ENCODE data around the gene SRSF1.
"Not testable (repeated sequence)": the region's sequence is repeated elsewhere in the genome, so short reads cannot be mapped to it uniquely, and the experiment has no call there.

The SRSF1 gene

GRCh38 chr17:57965521-57966160, 41.4 kb downstream of the SRSF1 start:
- no peak overlapping the region for H3K4me3 ChIP-seq (ENCODE audit: low read length)
- no peaks in the 10 kb centered on the region for H3K36me3 ChIP-seq (replicated peaks; ENCODE audit: low read depth, low read length)
- H2AFZ ChIP-seq (ENCODE audit: low read depth, low read length), result no peak overlapping the region
- no peak overlapping the region for H3K4me2 ChIP-seq (ENCODE audit: low read length)
- no peak for TF ChIP-seq CTCF (IDR thresholded peaks at IDR 0.05; ENCODE audit: low read depth, low read length)
- no peak for TF ChIP-seq EZH2phosphoT487 (IDR thresholded peaks at IDR 0.05; ENCODE audit: low read depth)
- no peaks in the 10 kb centered on the region for H3K9me3 ChIP-seq (ENCODE audit: insufficient read depth, low read length)
- H3K4me1 ChIP-seq (ENCODE audit: low read length), result no peaks in the 10 kb centered on the region
- no peaks in the 10 kb centered on the region for H4K20me1 ChIP-seq (ENCODE audit: insufficient read depth, low read length)
- no peaks in the 10 kb centered on the region for H3K79me2 ChIP-seq (ENCODE audit: low read length)
- no peak overlapping the region for H3K9ac ChIP-seq (ENCODE audit: low read length)
- H3K27me3 ChIP-seq (ENCODE audit: low read depth, low read length), result peaks cover 21% of the 10 kb centered on the region
- no peak overlapping the region for H3K27ac ChIP-seq (ENCODE audit: low read length)

- no peak overlapping the region for H3K9ac ChIP-seq (ENCODE audit: low read length)
- H3K27ac ChIP-seq (ENCODE audit: low read length), result no peak overlapping the region
- H3K4me3 ChIP-seq (ENCODE audit: low read length), result no peak overlapping the region
- H2AFZ ChIP-seq (ENCODE audit: low read depth, low read length), result no peak overlapping the region
- H3K79me2 ChIP-seq (ENCODE audit: low read length), result no peaks in the 10 kb centered on the region
- peaks cover 29% of the 10 kb centered on the region for H3K27me3 ChIP-seq (ENCODE audit: low read depth, low read length)
- H3K36me3 ChIP-seq (replicated peaks; ENCODE audit: low read depth, low read length), result no peaks in the 10 kb centered on the region
- TF ChIP-seq EZH2phosphoT487 (IDR thresholded peaks at IDR 0.05; ENCODE audit: low read depth) (no peak), CTCF (IDR thresholded peaks at IDR 0.05; ENCODE audit: low read depth, low read length) (no peak)
- H3K4me1 ChIP-seq (ENCODE audit: low read length), result no peaks in the 10 kb centered on the region
- H3K9me3 ChIP-seq (ENCODE audit: insufficient read depth, low read length), result no peaks in the 10 kb centered on the region
- no peaks in the 10 kb centered on the region for H4K20me1 ChIP-seq (ENCODE audit: insufficient read depth, low read length)
- no peak overlapping the region for H3K4me2 ChIP-seq (ENCODE audit: low read length)
These were observed 43.9 kb downstream of the SRSF1 start for GRCh38 chr17:57963149-57963511.

GRCh38 chr17:57962279-57963148, 44.5 kb downstream of the SRSF1 start:
- Histone ChIP-seq H3K27me3 (ENCODE audit: low read depth, low read length) (peaks cover 34% of the 10 kb centered on the region), H4K20me1 (ENCODE audit: insufficient read depth, low read length) (no peaks in the 10 kb centered on the region), H3K9me3 (ENCODE audit: insufficient read depth, low read length) (no peaks in the 10 kb centered on the region), H3K27ac (ENCODE audit: low read length) (no peak overlapping the region), H3K79me2 (ENCODE audit: low read length) (no peaks in the 10 kb centered on the region), H3K4me1 (ENCODE audit: low read length) (no peaks in the 10 kb centered on the region), H3K9ac (ENCODE audit: low read length) (no peak overlapping the region), H3K4me2 (ENCODE audit: low read length) (no peak overlapping the region), H3K4me3 (ENCODE audit: low read length) (no peak overlapping the region), H2AFZ (ENCODE audit: low read depth, low read length) (no peak overlapping the region), H3K36me3 (replicated peaks; ENCODE audit: low read depth, low read length) (no peaks in the 10 kb centered on the region)
- TF ChIP-seq EZH2phosphoT487 (IDR thresholded peaks at IDR 0.05; ENCODE audit: low read depth), result no peak
- TF ChIP-seq CTCF (IDR thresholded peaks at IDR 0.05; ENCODE audit: low read depth, low read length), result no peak

- Histone ChIP-seq H3K36me3 (replicated peaks; ENCODE audit: low read depth, low read length) (no peaks in the 10 kb centered on the region), H3K4me1 (ENCODE audit: low read length) (peaks cover 15% of the 10 kb centered on the region), H3K9ac (ENCODE audit: low read length) (no peak overlapping the region), H3K79me2 (ENCODE audit: low read length) (no peaks in the 10 kb centered on the region), H3K4me3 (ENCODE audit: low read length) (no peak overlapping the region), H3K4me2 (ENCODE audit: low read length) (no peak overlapping the region), H3K27ac (ENCODE audit: low read length) (no peak overlapping the region), H4K20me1 (ENCODE audit: insufficient read depth, low read length) (peaks cover 9% of the 10 kb centered on the region; the same call in 1 of the 2 replicates), H3K27me3 (ENCODE audit: low read depth, low read length) (peaks cover 53% of the 10 kb centered on the region), H2AFZ (ENCODE audit: low read depth, low read length) (no peak overlapping the region), H3K9me3 (ENCODE audit: insufficient read depth, low read length) (no peaks in the 10 kb centered on the region)
- TF ChIP-seq CTCF (IDR thresholded peaks at IDR 0.05; ENCODE audit: low read depth, low read length) (no peak), EZH2phosphoT487 (IDR thresholded peaks at IDR 0.05; ENCODE audit: low read depth) (no peak)
These were observed 47.1 kb downstream of the SRSF1 start for GRCh38 chr17:57959929-57960328.

GRCh38 chr17:57958391-57958790, 48.7 kb downstream of the SRSF1 start:
- not testable (repeated sequence) for H3K9ac ChIP-seq (ENCODE audit: low read length); H3K79me2 ChIP-seq (ENCODE audit: low read length); H3K9me3 ChIP-seq (ENCODE audit: insufficient read depth, low read length); H3K4me3 ChIP-seq (ENCODE audit: low read length); H4K20me1 ChIP-seq (ENCODE audit: insufficient read depth, low read length); H3K27ac ChIP-seq (ENCODE audit: low read length); H3K4me2 ChIP-seq (ENCODE audit: low read length); H3K36me3 ChIP-seq (replicated peaks; ENCODE audit: low read depth, low read length); H2AFZ ChIP-seq (ENCODE audit: low read depth, low read length)
- H3K4me1 ChIP-seq (ENCODE audit: low read length), result peaks cover 20% of the 10 kb centered on the region
- peaks cover 68% of the 10 kb centered on the region for H3K27me3 ChIP-seq (ENCODE audit: low read depth, low read length)
